GM18868 (cell line): ENCODE results near the gene CBFA2T3.

Source experiments
- ATAC-seq: cut with Tn5 transposase; IDR thresholded peaks from one replicate; pipeline ENCODE4 v1.9.1; 2021; ENCODE audit warnings: mild to moderate bottlenecking, moderate library complexity; ENCODE audit not compliant: unreplicated experiment

The CBFA2T3 gene

GRCh38 chr16:88844419-88845036 lies 132.5 kb downstream of the CBFA2T3 start:
- ATAC-seq, result no peak

- no peak for ATAC-seq
Measured at GRCh38 chr16:88843256-88843655, 133.8 kb downstream of the CBFA2T3 start.

- no peak for ATAC-seq
Measured at GRCh38 chr16:88842806-88843205, 134.2 kb downstream of the CBFA2T3 start.

GRCh38 chr16:88842308-88842756 lies 134.7 kb downstream of the CBFA2T3 start:
- ATAC-seq, result no peak

- ATAC-seq, result no peak
Measured at GRCh38 chr16:88841521-88842307, 135.3 kb downstream of the CBFA2T3 start.

GRCh38 chr16:88840600-88841215 lies 136.3 kb downstream of the CBFA2T3 start:
- no peak for ATAC-seq

- ATAC-seq, result no peak
Measured at GRCh38 chr16:88839745-88840599, 137.0 kb downstream of the CBFA2T3 start.

GRCh38 chr16:88839026-88839529 lies 137.9 kb downstream of the CBFA2T3 start:
- no peak for ATAC-seq

- ATAC-seq, result no peak
Measured at GRCh38 chr16:88838566-88838965, 138.4 kb downstream of the CBFA2T3 start.

GRCh38 chr16:88837806-88838205 lies 139.2 kb downstream of the CBFA2T3 start:
- ATAC-seq, result no peak

- ATAC-seq, result no peak
Measured at GRCh38 chr16:88836791-88837190, 140.2 kb downstream of the CBFA2T3 start.

GRCh38 chr16:88835818-88836217 lies 141.2 kb downstream of the CBFA2T3 start:
- ATAC-seq, result no peak

GRCh38 chr16:88835383-88835782 lies 141.6 kb downstream of the CBFA2T3 start:
- no peak for ATAC-seq

GRCh38 chr16:88834670-88835069 lies 142.3 kb downstream of the CBFA2T3 start:
- ATAC-seq, result no peak

GRCh38 chr16:88833086-88833485 lies 143.9 kb downstream of the CBFA2T3 start:
- no peak for ATAC-seq

- no peak for ATAC-seq
Measured at GRCh38 chr16:88831838-88832237, 145.2 kb downstream of the CBFA2T3 start.

GRCh38 chr16:88830783-88831182 lies 146.2 kb downstream of the CBFA2T3 start:
- no peak for ATAC-seq

- ATAC-seq, result no peak
Measured at GRCh38 chr16:88830258-88830657, 146.7 kb downstream of the CBFA2T3 start.

GRCh38 chr16:88828711-88829110 lies 148.3 kb downstream of the CBFA2T3 start:
- ATAC-seq, result no peak

- ATAC-seq, result no peak
Measured at GRCh38 chr16:88827727-88828126, 149.3 kb downstream of the CBFA2T3 start.
